Ectodermal cell (in vitro differentiated cells): ENCODE data around the gene TMEM132D.

ENCODE experiments used
- H3K27ac ChIP-seq: 2 replicates; pipeline ENCODE4 v1.7.0; 2013; ENCODE audit warnings: mild to moderate bottlenecking, low read depth, low read length; ENCODE audit not compliant: insufficient read depth, poor library complexity, severe bottlenecking
- H3K27me3 ChIP-seq: 2 replicates; pipeline ENCODE4 v1.7.0; 2013; ENCODE audit warnings: mild to moderate bottlenecking, low read length; ENCODE audit not compliant: insufficient read depth, control insufficient read depth, poor library complexity, severe bottlenecking
- H3K36me3 ChIP-seq: one replicate; pipeline ENCODE4 v1.7.0; 2013; ENCODE audit warnings: low read length; ENCODE audit not compliant: control insufficient read depth, insufficient read depth
- H3K4me1 ChIP-seq: one replicate; pipeline ENCODE4 v1.7.0; 2013; ENCODE audit warnings: low read length; ENCODE audit not compliant: control insufficient read depth, insufficient read depth
- H3K4me3 ChIP-seq: 2 replicates; pipeline ENCODE4 v1.7.0; 2013; ENCODE audit warnings: low read depth, low read length, control low read depth; ENCODE audit not compliant: insufficient read depth
- H3K9me3 ChIP-seq: 2 replicates; pipeline ENCODE4 v1.7.0; 2013; ENCODE audit warnings: mild to moderate bottlenecking, low read length, moderate library complexity; ENCODE audit not compliant: control insufficient read depth
- WGBS, 2 experiments: methylation state at CpG; one replicate each; pipeline ENCODE4 v1.1.7; 2013; ENCODE audit warnings: missing lambda C conversion rate in 2 of 2; 5-methylcytosine and 5-hydroxymethylcytosine counted together

The TMEM132D gene

DNA sequence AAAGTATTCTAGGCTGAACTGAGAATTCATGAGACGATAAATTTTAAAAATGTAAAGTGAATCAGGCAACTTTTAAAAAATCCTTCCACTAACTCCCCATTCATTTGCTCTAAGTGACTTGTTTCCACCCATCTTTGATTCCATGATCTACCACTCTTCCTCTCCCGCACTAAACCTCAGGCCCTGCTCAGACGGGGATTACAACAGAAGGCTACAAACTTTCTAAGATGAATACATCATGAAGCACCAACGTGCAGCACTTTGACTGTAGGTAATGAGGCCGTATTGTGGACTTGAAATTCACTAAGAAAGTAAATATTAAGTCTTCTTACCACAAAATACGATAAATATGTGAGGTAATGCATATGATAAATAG, 30.0 kb downstream of the TMEM132D start:
- 64 to 70% methylated on average over 4 to 5 of the region's 6 CpGs for WGBS, 2 experiments
- Histone ChIP-seq H3K4me1 (peaks cover 31% of the 10 kb centered on the region), H3K9me3 (no peaks in the 10 kb centered on the region), H3K27ac (no peak overlapping the region), H3K27me3 (peaks cover 60% of the 10 kb centered on the region), H3K4me3 (no peak overlapping the region), H3K36me3 (no peaks in the 10 kb centered on the region)

- Histone ChIP-seq H3K36me3 (no peaks in the 10 kb centered on the region), H3K27ac (no peak overlapping the region), H3K4me1 (peaks cover 31% of the 10 kb centered on the region), H3K9me3 (no peaks in the 10 kb centered on the region), H3K4me3 (no peak overlapping the region), H3K27me3 (peaks cover 66% of the 10 kb centered on the region)
- 44 to 51% methylated on average over 13 of the region's 13 CpGs for WGBS, 2 experiments
Observed at GRCh38 chr12:129873111-129873832, 30.6 kb downstream of the TMEM132D start.

DNA sequence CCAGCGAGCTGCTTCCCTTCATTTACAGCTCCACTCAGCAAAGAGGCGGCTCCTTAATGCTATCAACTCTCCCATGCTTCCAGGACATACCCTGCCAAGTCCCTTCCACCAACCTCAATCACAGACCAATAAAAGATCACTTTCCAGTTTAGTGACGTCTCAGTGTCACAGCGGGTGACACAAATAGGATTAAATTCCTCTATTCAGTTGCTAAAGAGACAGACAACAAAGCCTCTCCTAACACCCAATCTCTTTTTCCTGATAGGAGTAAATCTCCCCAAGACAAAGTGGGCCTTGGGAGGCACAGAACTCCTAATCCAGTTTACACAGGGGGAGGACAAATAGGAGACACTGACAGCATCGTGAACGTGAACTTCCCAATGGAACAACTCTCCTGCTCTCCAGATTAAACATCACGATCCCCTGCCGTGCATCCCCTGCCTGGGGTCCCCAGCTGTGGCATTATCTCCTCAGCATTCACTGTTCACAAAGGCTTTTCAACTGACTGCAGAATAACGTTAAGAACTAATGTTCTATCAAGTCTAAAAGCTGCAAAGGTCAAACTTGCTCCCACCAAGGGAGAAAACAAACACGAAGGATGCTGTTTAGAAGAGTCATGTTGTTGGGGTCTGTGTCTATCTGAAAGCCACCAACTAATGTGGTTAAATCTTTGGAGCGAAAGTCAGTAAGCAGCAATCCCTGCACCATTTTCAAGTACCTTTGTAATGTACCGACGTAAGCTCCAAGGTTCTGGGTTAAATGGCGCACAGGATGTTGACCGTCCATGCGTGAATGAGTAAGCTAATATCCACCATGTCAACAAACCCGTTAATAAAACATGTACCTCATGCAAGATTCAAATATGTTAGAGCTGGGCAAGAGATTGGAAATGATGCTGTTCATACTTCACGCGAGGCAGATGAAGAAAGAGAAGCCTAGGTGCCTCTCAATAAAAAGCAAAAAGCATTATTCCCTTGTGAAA, 31.5 kb downstream of the TMEM132D start:
- no peaks in the 10 kb centered on the region for H3K36me3 ChIP-seq
- no peaks in the 10 kb centered on the region for H3K9me3 ChIP-seq
- H3K27ac ChIP-seq, result peak overlapping the region; percentile 74
- peaks cover 31% of the 10 kb centered on the region for H3K4me1 ChIP-seq
- peaks cover 58% of the 10 kb centered on the region for H3K27me3 ChIP-seq
- WGBS, 2 experiments, result 12 to 14% methylated on average over 18 of the region's 19 CpGs
- H3K4me3 ChIP-seq, result no peak overlapping the region

DNA sequence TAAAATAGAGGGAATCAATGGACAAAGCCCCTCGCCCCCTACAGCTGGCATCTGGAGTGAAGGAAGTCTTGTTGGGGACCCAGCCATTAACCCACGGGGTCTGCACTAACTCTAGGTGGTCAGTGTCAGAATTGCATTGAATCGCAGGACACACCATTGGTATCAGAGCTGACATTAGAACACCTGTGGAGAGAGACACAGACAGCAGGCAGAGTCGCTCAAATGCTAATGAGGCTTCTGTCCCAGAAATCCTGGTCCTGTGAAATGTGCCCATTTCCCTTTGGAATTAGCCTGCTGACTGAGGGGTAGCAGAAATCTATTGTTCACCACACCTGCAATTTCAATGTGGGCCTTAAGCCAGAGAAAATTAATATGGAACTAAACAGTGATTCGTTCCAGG, 33.0 kb downstream of the TMEM132D start:
- H3K9me3 ChIP-seq, result no peaks in the 10 kb centered on the region
- peaks cover 31% of the 10 kb centered on the region for H3K4me1 ChIP-seq
- H3K27me3 ChIP-seq, result peaks cover 52% of the 10 kb centered on the region
- H3K36me3 ChIP-seq, result no peaks in the 10 kb centered on the region
- no peak overlapping the region for H3K27ac ChIP-seq
- 30 to 31% methylated on average over 5 of the region's 5 CpGs for WGBS, 2 experiments
- H3K4me3 ChIP-seq, result no peak overlapping the region

GRCh38 chr12:129870136-129870535, 33.7 kb downstream of the TMEM132D start:
- Histone ChIP-seq H3K36me3 (no peaks in the 10 kb centered on the region), H3K27me3 (peaks cover 47% of the 10 kb centered on the region), H3K4me3 (no peak overlapping the region), H3K9me3 (no peaks in the 10 kb centered on the region), H3K27ac (no peak overlapping the region), H3K4me1 (peaks cover 31% of the 10 kb centered on the region)
- 77 to 86% methylated on average over 2 of the region's 2 CpGs for WGBS, 2 experiments

DNA sequence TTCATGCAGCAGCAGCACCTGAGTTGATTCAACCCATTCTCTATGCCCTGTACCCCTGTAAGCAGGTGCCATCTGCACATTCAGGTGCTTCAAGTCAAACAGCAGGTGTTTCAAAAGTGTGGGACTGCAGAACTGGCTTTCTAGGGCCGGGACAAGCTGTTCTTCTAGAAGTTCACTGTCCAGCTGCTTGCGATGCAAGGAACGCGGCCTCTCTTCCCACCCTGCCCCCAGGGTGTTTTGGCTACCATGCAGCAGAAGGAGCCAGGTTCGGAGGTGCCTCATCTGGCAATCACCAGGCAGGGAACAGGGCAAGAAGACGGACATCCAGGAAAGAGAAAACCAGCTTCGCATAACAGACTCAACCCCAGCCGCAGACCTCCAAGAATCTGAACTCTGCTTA, 35.2 kb downstream of the TMEM132D start:
- Histone ChIP-seq H3K9me3 (no peaks in the 10 kb centered on the region), H3K27ac (no peak overlapping the region), H3K4me3 (no peak overlapping the region), H3K27me3 (peaks cover 36% of the 10 kb centered on the region), H3K4me1 (peaks cover 27% of the 10 kb centered on the region), H3K36me3 (no peaks in the 10 kb centered on the region)
- 87 to 93% methylated on average over 8 of the region's 8 CpGs for WGBS, 2 experiments

- 70 to 72% methylated on average over 4 of the region's 4 CpGs for WGBS, 2 experiments
- H3K27ac ChIP-seq, result no peak overlapping the region
- H3K4me1 ChIP-seq, result no peaks in the 10 kb centered on the region
Observed at GRCh38 chr12:129863938-129864337, 39.9 kb downstream of the TMEM132D start.

DNA sequence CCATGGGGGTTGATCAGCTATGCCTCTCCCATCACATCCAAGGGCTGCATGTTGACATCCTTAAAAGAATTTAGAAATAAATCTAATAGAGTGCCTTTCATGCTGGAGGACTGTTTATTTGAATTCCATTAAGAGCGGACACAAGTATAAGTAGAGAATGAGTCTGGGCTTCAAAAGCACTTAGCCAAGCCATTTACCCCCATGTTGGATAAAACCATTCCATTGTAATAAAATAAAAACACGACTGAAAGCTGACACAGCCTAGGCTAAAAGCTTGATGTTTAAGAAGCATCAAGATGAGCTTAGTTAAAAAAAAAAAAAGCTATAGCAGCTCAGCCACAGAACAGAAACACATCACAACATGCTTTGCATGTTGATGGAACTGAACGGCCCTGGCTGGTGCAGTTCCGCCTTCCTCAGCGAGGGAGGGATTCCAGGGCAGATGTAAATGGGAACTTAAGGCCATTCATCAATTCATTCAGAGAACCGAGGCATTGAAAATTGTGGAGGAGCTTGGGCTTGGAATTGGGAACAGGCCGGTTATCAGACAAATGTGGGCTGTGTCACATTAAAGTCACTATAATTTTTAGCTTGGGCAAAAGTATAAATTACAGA, 41.2 kb downstream of the TMEM132D start:
- Histone ChIP-seq H3K27ac (no peak overlapping the region), H3K4me1 (no peaks in the 10 kb centered on the region), H3K36me3 (no peaks in the 10 kb centered on the region), H3K9me3 (no peaks in the 10 kb centered on the region), H3K27me3 (no peaks in the 10 kb centered on the region), H3K4me3 (no peak overlapping the region)
- WGBS, 2 experiments, result 69 to 70% methylated on average over 7 of the region's 7 CpGs

More at GRCh38 chr12:129863938-129864337, 39.9 kb downstream of the TMEM132D start:
- no peak overlapping the region for H3K4me3 ChIP-seq
- no peaks in the 10 kb centered on the region for H3K36me3 ChIP-seq
- H3K27me3 ChIP-seq, result peaks cover 7% of the 10 kb centered on the region
- H3K9me3 ChIP-seq, result no peaks in the 10 kb centered on the region

DNA sequence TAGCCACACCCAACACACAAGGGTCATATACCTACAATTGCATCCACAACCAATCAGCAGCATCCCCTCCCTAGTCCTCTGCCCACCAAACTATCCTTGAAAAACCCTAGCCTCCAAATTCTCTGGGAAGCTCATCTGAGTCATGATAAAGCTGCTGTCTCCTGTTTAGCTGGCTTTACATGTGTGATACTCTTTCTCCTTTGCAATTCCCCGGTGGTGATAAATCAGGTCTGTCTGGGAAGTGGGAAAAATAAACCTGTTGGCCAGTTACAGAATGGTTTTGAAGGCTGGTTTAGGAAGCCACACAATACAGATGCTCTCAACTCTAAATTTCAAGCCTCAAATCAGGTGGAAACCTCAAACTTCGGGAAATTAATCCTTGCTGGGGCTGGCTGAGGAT, 41.9 kb downstream of the TMEM132D start:
- no peak overlapping the region for H3K27ac ChIP-seq
- H3K27me3 ChIP-seq, result no peaks in the 10 kb centered on the region
- no peak overlapping the region for H3K4me3 ChIP-seq
- H3K4me1 ChIP-seq, result no peaks in the 10 kb centered on the region
- WGBS, 2 experiments, result 96% methylated on average over 2 of the region's 2 CpGs
- H3K9me3 ChIP-seq, result no peaks in the 10 kb centered on the region
- H3K36me3 ChIP-seq, result no peaks in the 10 kb centered on the region

DNA sequence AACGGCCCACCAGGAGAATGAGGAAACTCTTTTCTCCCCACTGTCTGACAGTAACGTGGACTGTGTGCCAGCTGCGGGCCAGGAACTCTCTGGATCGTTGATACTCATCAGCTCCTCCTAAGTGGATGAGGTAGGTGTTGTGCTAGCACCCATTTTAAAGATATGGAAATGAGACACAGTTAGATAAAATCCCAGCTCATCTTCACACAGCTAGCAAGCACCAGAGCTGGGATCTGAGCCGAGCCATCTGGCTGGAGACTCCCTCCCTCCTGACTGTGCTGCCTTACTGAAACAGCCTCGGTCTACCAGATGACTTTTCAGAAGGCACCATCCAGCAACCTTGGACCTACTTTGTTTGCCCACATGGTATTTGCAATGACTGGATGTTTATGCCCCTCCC, 49.2 kb downstream of the TMEM132D start:
- Histone ChIP-seq H3K4me3 (no peak overlapping the region), H3K27me3 (no peaks in the 10 kb centered on the region), H3K4me1 (no peaks in the 10 kb centered on the region), H3K36me3 (no peaks in the 10 kb centered on the region), H3K27ac (no peak overlapping the region), H3K9me3 (no peaks in the 10 kb centered on the region)
- 91 to 94% methylated on average over 6 of the region's 6 CpGs for WGBS, 2 experiments
